GM12873 (cell line): ENCODE measurements around the gene SPACA6.

Experiments used
- TF ChIP-seq, protein P1 (sequence below): IDR thresholded peaks from 2 replicates; pipeline ENCODE4 v1.5.1; 2012; ENCODE audit warnings: low read depth, mild to moderate bottlenecking, moderate library complexity, low read length, control low read depth; ENCODE audit not compliant: insufficient read depth; ENCODE audit errors: missing control alignments

SPACA6 gene

DNA sequence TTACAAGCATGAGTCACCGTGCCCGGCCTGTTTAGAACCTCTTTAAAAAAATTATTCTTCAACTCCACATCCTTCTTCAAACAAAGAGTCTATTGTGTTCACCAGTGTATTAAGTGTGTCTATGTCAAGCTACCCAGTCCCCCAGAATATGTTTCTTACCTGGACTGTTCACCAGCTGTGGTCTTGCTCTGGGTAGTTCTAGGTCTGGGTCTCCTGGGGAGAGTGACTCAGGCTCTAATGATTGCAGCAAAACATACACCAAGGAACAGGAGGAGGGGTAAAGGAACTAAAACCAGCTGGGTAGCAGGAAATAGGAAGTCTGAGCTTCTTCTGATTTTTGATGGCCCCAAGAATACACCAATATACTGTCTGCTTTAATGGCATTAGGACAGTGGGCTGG lies 58.5 kb downstream of the SPACA6 start, which contains the start of gene FPR1:
TSS of gene FPR1 (minus strand) at position 224 of the 400 bp plus-strand sequence. CDS start 4,884 bp downstream, outside the sequence.
- TF ChIP-seq, protein P1, sequence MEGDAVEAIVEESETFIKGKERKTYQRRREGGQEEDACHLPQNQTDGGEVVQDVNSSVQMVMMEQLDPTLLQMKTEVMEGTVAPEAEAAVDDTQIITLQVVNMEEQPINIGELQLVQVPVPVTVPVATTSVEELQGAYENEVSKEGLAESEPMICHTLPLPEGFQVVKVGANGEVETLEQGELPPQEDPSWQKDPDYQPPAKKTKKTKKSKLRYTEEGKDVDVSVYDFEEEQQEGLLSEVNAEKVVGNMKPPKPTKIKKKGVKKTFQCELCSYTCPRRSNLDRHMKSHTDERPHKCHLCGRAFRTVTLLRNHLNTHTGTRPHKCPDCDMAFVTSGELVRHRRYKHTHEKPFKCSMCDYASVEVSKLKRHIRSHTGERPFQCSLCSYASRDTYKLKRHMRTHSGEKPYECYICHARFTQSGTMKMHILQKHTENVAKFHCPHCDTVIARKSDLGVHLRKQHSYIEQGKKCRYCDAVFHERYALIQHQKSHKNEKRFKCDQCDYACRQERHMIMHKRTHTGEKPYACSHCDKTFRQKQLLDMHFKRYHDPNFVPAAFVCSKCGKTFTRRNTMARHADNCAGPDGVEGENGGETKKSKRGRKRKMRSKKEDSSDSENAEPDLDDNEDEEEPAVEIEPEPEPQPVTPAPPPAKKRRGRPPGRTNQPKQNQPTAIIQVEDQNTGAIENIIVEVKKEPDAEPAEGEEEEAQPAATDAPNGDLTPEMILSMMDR: no peak

DNA sequence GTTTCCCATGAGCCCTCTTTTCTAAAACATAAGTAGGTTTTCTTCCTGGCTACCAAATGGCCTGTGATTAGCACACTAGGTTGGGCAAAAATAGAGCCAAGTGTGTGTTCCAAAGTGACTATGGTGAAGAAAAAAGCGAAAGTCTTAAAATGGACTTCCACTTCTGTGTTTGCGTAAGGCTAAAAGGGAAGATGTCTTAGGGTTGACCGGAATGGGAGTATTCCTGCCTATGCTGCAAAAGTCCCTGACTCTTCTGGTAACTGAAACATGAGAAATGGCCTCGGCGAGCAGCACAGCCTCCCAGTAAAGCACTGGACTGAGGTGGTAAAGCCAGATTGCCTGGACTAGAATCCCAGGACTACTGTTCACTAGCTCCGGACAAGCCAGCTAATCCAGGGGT lies 61.0 kb downstream of the SPACA6 start:
- TF ChIP-seq, protein P1: no peak

DNA sequence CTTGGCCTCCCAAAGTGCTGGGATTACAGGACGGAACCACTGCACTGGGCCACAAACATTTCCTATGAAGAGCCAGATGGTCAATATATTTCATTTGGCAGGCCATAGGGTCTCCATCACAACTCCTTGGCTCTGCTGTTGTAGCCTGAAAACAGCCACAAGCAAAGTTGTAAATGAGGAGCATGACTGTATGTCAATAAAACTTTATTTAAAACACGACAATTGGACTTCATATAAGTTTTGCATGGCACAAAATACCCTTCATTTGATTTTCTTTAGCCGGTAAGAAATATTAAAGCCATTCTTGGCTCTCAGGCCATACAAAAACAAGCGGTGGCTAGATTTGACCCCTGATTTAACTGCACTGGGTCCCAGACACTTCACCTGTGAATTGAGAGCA lies 61.6 kb downstream of the SPACA6 start:
- TF ChIP-seq, protein P1: no peak
